K562 (cell line): Measurements from ENCODE around the gene HINT3. TPM values are rescaled to one million over a fixed set of nuclear protein-coding genes. Genes with fewer than 3 reads are reported as not detected.

Experiments
- CTBP1 ChIP-seq: fragments of 450-650 bp; IDR thresholded peaks from 2 replicates; pipeline ENCODE4 v1.6.1; 2016; ENCODE audit warnings: borderline replicate concordance
- JUND ChIP-seq, 2 experiments: IDR thresholded peaks; 2 replicates in 1 of 2; 3 replicates in 1 of 2; pipeline ENCODE4 v1.6.1; 2011; ENCODE audit warnings: borderline replicate concordance in 2 of 2, low read depth in 2 of 2, low read length in 2 of 2, improper control_type of control experiment in 1 of 2, missing biosample characterization in 1 of 2, missing genetic modification characterization in 1 of 2, missing genetic modification reagents in 1 of 2
- NCOA2 ChIP-seq, 2 experiments: fragments of 450-650 bp; IDR thresholded peaks; 2 replicates each; pipeline ENCODE4 v1.6.1; 2018; ENCODE audit warnings: mild to moderate bottlenecking in 2 of 2, moderate library complexity in 1 of 2; ENCODE audit not compliant: partially characterized antibody in 2 of 2
- NFIX ChIP-seq: fragments of 250-450 bp; sonication (Bioruptor Pico); IDR thresholded peaks from 2 replicates; pipeline ENCODE4 v1.4.0; 2020; ENCODE audit warnings: low read depth, mild to moderate bottlenecking, moderate library complexity
- PHB ChIP-seq: fragments of 250-450 bp; sonication (Bioruptor Pico); IDR thresholded peaks from 2 replicates; pipeline ENCODE4 v1.5.0; 2021
- RCOR1 ChIP-seq, 2 experiments: IDR thresholded peaks; 2 replicates each; pipeline ENCODE4 v1.6.1; 2012; ENCODE audit warnings: low read depth in 2 of 2, low read length in 2 of 2, borderline replicate concordance in 1 of 2, improper control_type of control experiment in 1 of 2
- TEAD4 ChIP-seq, 2 experiments: sonication (generic) in 1 of 2; formaldehyde crosslinking in 1 of 2; IDR thresholded peaks; 2 replicates each; pipeline versions ENCODE4 v1.6.1 to v1.8.0; 2012 to 2022; ENCODE audit warnings: borderline replicate concordance in 1 of 2, inconsistent platforms in 1 of 2, low read length in 1 of 2, mild to moderate bottlenecking in 1 of 2, missing genetic modification reagents in 1 of 2
- ZKSCAN1 ChIP-seq: fragments of 150-350 bp; IDR thresholded peaks from 2 replicates; pipeline ENCODE4 v1.6.1; 2016; ENCODE audit warnings: low read depth, low read length
- ZKSCAN8 ChIP-seq: fragments of 200-800 bp; sonication (Bioruptor generic); IDR thresholded peaks from 2 replicates; pipeline ENCODE4 v1.6.1; 2016; ENCODE audit warnings: missing genetic modification characterization, missing compliant biosample characterization
- ZNF263 ChIP-seq: sonication (generic); formaldehyde crosslinking; IDR thresholded peaks from 2 replicates; pipeline ENCODE4 v1.8.0; 2022; ENCODE audit warnings: mild to moderate bottlenecking, missing genetic modification reagents, borderline replicate concordance
- ZNF584 ChIP-seq: fragments of 200-800 bp; sonication (Bioruptor generic); IDR thresholded peaks from 2 replicates; pipeline ENCODE4 v1.6.1; 2016; ENCODE audit warnings: low read depth, mild to moderate bottlenecking, missing genetic modification characterization, missing compliant biosample characterization
- ZNF586 ChIP-seq: fragments of 450-650 bp; formaldehyde crosslinking; conservative IDR thresholded peaks from 2 replicates; pipeline ENCODE4 v1.4.0; 2020; ENCODE audit warnings: mild to moderate bottlenecking, moderate library complexity
- ZNF764 ChIP-seq: fragments of 250-450 bp; sonication (Bioruptor Pico); IDR thresholded peaks from 2 replicates; pipeline ENCODE4 v1.4.0; 2020; ENCODE audit warnings: low read depth, mild to moderate bottlenecking, moderate library complexity
- polyA plus RNA-seq, 8 experiments: library from polyadenylated mRNA; depleted of rRNA in 4 of 8; stranded (reverse) in 5 of 8; unstranded in 3 of 8; fragments of >200 nt; fragmentation: Nextera tagmentation in 2 of 8; fragmentation: Illumina TruSeq in 1 of 8; extraction: Ambion mirVana in 2 of 8; extraction: Trizol in 1 of 8; gene quantifications; 2 replicates each; pipeline versions ENCODE4 v1.2.1 to v1.2.3, GENCODE V29; 2011 to 2014; ENCODE audit warnings: inconsistent platforms in 1 of 8, missing spikeins in 1 of 8
- total RNA-seq, 7 experiments: library from RNA; depleted of rRNA in 6 of 7; stranded (reverse); fragments of >200 nt in 6 of 7; fragmentation: Illumina TruSeq in 2 of 7; extraction: Trizol in 2 of 7; gene quantifications; 2 replicates each; pipeline versions ENCODE4 v1.2.1 to v1.2.3, GENCODE V29; 2011 to 2021; ENCODE audit warnings: low replicate concordance in 1 of 7
- TF ChIP-seq, protein P1 (sequence below), 2 experiments: fragments of 450-650 bp; conservative IDR thresholded peaks; 2 replicates each; pipeline ENCODE4 v1.6.1; 2017; ENCODE audit warnings: mild to moderate bottlenecking in 2 of 2, moderate library complexity in 2 of 2
- TF ChIP-seq, protein P2 (sequence below), 2 experiments: fragments of 150-350 bp in 1 of 2; IDR thresholded peaks; 2 replicates each; pipeline ENCODE4 v1.6.1; 2012 to 2016; ENCODE audit warnings: low read depth in 2 of 2, low read length in 2 of 2, mild to moderate bottlenecking in 1 of 2, moderate library complexity in 1 of 2
- TF ChIP-seq, protein P3 (sequence below): fragments of 450-650 bp; IDR thresholded peaks from one replicate; pipeline ENCODE4 v1.6.1; 2018; ENCODE audit warnings: mild to moderate bottlenecking, moderate library complexity; ENCODE audit not compliant: partially characterized antibody
- TF ChIP-seq, protein P4 (sequence below): sonication (generic); formaldehyde crosslinking; IDR thresholded peaks from 2 replicates; pipeline ENCODE4 v1.8.1; 2022; ENCODE audit warnings: missing genetic modification reagents

The HINT3 gene
- total and polyA plus RNA-seq, 9 of the 15 experiments (the other 6 are each of a cell fraction or from before 2014, with no cell fraction given) = 1.4 to 16.6 (median 10.8) TPM

DNA sequence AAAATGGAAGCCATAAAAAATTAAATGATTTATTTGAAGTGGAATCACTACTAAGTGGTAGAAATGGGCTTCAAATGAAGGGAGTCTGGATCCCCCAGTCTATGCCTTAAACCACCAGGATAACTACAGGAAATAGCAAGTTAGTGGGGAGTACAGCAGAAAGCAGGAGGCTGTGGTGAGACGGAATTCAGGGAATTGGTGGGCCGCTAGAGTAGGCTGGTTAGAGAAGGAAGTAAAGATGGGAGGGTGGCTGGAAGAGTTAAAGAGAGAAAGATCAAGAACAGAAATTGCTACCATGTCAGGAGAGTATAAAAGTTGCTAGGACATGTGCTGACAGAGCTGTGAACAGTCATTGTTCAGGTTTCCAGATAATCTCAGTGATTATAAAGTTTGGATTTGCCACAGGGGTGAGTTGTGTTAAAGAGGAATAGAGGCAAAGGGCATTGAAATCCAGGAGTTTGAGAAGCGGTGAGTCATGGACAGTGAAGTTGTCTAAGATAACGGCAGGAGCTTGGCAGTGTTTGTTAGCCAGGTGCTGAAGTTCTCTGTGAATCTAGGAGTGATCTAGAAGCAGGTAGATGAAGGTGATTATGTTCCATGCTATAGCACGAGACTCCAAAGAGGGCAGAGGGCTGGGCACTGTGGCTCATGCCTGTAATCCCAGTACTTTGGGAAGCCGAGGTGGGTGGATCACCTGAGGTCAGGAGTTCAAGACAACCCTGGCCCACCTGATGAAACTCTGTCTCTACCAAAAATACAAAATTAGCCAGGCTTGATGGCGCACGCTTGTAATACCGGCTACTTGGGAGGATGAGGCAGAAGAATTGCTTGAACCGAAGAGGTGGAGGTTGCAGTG lies 13.7 kb upstream of the HINT3 start (continued):
- no peak for TF ChIP-seq ZNF263 (CRISPR knock-in tag)
- TF ChIP-seq, protein P1, sequence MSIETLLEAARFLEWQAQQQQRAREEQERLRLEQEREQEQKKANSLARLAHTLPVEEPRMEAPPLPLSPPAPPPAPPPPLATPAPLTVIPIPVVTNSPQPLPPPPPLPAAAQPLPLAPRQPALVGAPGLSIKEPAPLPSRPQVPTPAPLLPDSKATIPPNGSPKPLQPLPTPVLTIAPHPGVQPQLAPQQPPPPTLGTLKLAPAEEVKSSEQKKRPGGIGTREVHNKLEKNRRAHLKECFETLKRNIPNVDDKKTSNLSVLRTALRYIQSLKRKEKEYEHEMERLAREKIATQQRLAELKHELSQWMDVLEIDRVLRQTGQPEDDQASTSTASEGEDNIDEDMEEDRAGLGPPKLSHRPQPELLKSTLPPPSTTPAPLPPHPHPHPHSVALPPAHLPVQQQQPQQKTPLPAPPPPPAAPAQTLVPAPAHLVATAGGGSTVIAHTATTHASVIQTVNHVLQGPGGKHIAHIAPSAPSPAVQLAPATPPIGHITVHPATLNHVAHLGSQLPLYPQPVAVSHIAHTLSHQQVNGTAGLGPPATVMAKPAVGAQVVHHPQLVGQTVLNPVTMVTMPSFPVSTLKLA (conservative IDR thresholded peaks at IDR 0.05) = no peak
- TF ChIP-seq ZNF764 = no peak
- no peak for TF ChIP-seq PHB (CRISPR knock-in tag)
- TF ChIP-seq TEAD4 (IDR thresholded peaks at IDR 0.05; ENCODE audit: low read length) = no peak
- TF ChIP-seq TEAD4 (CRISPR knock-in tag; IDR thresholded peaks at IDR 0.05; ENCODE audit: borderline replicate concordance) = no peak
- TF ChIP-seq CTBP1 = peak; percentile 87
- TF ChIP-seq RCOR1 (IDR thresholded peaks at IDR 0.05; ENCODE audit: borderline replicate concordance in 1 of 2, low read depth in 2 of 2, low read length in 2 of 2) = peak in 1 of 2 experiments; percentile 48; a peak in 1 of 4 replicates
- TF ChIP-seq, protein P2, sequence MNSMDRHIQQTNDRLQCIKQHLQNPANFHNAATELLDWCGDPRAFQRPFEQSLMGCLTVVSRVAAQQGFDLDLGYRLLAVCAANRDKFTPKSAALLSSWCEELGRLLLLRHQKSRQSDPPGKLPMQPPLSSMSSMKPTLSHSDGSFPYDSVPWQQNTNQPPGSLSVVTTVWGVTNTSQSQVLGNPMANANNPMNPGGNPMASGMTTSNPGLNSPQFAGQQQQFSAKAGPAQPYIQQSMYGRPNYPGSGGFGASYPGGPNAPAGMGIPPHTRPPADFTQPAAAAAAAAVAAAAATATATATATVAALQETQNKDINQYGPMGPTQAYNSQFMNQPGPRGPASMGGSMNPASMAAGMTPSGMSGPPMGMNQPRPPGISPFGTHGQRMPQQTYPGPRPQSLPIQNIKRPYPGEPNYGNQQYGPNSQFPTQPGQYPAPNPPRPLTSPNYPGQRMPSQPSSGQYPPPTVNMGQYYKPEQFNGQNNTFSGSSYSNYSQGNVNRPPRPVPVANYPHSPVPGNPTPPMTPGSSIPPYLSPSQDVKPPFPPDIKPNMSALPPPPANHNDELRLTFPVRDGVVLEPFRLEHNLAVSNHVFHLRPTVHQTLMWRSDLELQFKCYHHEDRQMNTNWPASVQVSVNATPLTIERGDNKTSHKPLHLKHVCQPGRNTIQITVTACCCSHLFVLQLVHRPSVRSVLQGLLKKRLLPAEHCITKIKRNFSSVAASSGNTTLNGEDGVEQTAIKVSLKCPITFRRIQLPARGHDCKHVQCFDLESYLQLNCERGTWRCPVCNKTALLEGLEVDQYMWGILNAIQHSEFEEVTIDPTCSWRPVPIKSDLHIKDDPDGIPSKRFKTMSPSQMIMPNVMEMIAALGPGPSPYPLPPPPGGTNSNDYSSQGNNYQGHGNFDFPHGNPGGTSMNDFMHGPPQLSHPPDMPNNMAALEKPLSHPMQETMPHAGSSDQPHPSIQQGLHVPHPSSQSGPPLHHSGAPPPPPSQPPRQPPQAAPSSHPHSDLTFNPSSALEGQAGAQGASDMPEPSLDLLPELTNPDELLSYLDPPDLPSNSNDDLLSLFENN (IDR thresholded peaks at IDR 0.05; ENCODE audit: low read depth in 2 of 2, low read length in 2 of 2) = no peak
- TF ChIP-seq ZKSCAN1 = no peak
- TF ChIP-seq, protein P3, sequence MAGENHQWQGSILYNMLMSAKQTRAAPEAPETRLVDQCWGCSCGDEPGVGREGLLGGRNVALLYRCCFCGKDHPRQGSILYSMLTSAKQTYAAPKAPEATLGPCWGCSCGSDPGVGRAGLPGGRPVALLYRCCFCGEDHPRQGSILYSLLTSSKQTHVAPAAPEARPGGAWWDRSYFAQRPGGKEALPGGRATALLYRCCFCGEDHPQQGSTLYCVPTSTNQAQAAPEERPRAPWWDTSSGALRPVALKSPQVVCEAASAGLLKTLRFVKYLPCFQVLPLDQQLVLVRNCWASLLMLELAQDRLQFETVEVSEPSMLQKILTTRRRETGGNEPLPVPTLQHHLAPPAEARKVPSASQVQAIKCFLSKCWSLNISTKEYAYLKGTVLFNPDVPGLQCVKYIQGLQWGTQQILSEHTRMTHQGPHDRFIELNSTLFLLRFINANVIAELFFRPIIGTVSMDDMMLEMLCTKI = no peak
- no peak for TF ChIP-seq NCOA2 (IDR thresholded peaks at IDR 0.05; ENCODE audit: partially characterized antibody in 2 of 2)
- TF ChIP-seq JUND (IDR thresholded peaks at IDR 0.05; ENCODE audit: borderline replicate concordance, low read depth, low read length) = peak; percentile 84
- TF ChIP-seq JUND (tag; IDR thresholded peaks at IDR 0.05; ENCODE audit: borderline replicate concordance, low read depth, low read length) = peak; percentile 74; the same call in 2 of the 3 replicates
- TF ChIP-seq, protein P4, sequence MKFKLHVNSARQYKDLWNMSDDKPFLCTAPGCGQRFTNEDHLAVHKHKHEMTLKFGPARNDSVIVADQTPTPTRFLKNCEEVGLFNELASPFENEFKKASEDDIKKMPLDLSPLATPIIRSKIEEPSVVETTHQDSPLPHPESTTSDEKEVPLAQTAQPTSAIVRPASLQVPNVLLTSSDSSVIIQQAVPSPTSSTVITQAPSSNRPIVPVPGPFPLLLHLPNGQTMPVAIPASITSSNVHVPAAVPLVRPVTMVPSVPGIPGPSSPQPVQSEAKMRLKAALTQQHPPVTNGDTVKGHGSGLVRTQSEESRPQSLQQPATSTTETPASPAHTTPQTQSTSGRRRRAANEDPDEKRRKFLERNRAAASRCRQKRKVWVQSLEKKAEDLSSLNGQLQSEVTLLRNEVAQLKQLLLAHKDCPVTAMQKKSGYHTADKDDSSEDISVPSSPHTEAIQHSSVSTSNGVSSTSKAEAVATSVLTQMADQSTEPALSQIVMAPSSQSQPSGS (CRISPR knock-in tag) = no peak
- no peak for TF ChIP-seq ZNF586 (CRISPR knock-in tag)
- no peak for TF ChIP-seq ZNF584 (CRISPR knock-in tag)
- TF ChIP-seq NFIX (CRISPR knock-in tag) = no peak
- no peak for TF ChIP-seq ZKSCAN8 (CRISPR knock-in tag)
